ENCODE data around the gene MACROD2. TPM values are rescaled to one million over a fixed set of nuclear protein-coding genes. Genes with fewer than 3 reads are reported as not detected.

MACROD2 gene
- total RNA-seq, 1 experiment from 2014 or later = 1.4 TPM

GRCh38 chr20:14707026-14707680 lies 711.8 kb downstream of the MACROD2 start:
- Histone ChIP-seq H3K4me3 (ENCODE audit: low read depth, low read length, poor library complexity, severe bottlenecking) (no peak overlapping the region), H3K9me3 (ENCODE audit: low read depth, low read length, poor library complexity, severe bottlenecking) (no peaks in the 10 kb centered on the region), H3K4me1 (ENCODE audit: insufficient read depth, low read length, poor library complexity, severe bottlenecking) (no peaks in the 10 kb centered on the region), H3K27me3 (replicated peaks; ENCODE audit: insufficient read depth, low read depth, low read length, poor library complexity) (no peaks in the 10 kb centered on the region), H3K27ac (ENCODE audit: low read depth, low read length, poor library complexity, severe bottlenecking) (no peak overlapping the region), H3K36me3 (ENCODE audit: insufficient read depth, low read length, poor library complexity, severe bottlenecking) (no peaks in the 10 kb centered on the region)
- no TSS peak for BruUV-seq (replicated peaks)
- TF ChIP-seq CTCF (conservative IDR thresholded peaks at IDR 0.05; ENCODE audit: low read depth, low read length) (no peak), EZH2 (IDR thresholded peaks at IDR 0.05; ENCODE audit: borderline replicate concordance, low read depth, low read length, poor library complexity, severe bottlenecking) (no peak)
- intact Hi-C loops (cut with micrococcal nuclease; ENCODE audit: unreplicated experiment) = no loop called here
- ChIA-PET POLR2A (ENCODE audit: low non-redundant PET) (no interaction called here), CTCF (no interaction called here)
- no peak for DNase-seq (ENCODE audit: low spot score)

- TF ChIP-seq CTCF (conservative IDR thresholded peaks at IDR 0.05; ENCODE audit: low read depth, low read length) = no peak
- no peak for TF ChIP-seq EZH2 (IDR thresholded peaks at IDR 0.05; ENCODE audit: borderline replicate concordance, low read depth, low read length, poor library complexity, severe bottlenecking)
- no peak overlapping the region for H3K4me3 ChIP-seq (ENCODE audit: low read depth, low read length, poor library complexity, severe bottlenecking)
These were observed 712.7 kb downstream of the MACROD2 start for GRCh38 chr20:14707865-14708596.

GRCh38 chr20:14709439-14709838 lies 714.1 kb downstream of the MACROD2 start:
- H3K4me3 ChIP-seq (ENCODE audit: low read depth, low read length, poor library complexity, severe bottlenecking) = no peak overlapping the region
- no TSS peak for BruUV-seq (replicated peaks)
- no peak overlapping the region for H3K27ac ChIP-seq (ENCODE audit: low read depth, low read length, poor library complexity, severe bottlenecking)
- DNase-seq (ENCODE audit: low spot score) = no peak
- TF ChIP-seq CTCF (conservative IDR thresholded peaks at IDR 0.05; ENCODE audit: low read depth, low read length) (no peak), EZH2 (IDR thresholded peaks at IDR 0.05; ENCODE audit: borderline replicate concordance, low read depth, low read length, poor library complexity, severe bottlenecking) (no peak)
- ChIA-PET POLR2A (ENCODE audit: low non-redundant PET) (no interaction called here), CTCF (no interaction called here)
- no peaks in the 10 kb centered on the region for H3K27me3 ChIP-seq (replicated peaks; ENCODE audit: insufficient read depth, low read depth, low read length, poor library complexity)
- H3K4me1 ChIP-seq (ENCODE audit: insufficient read depth, low read length, poor library complexity, severe bottlenecking) = no peaks in the 10 kb centered on the region
- intact Hi-C loops (cut with micrococcal nuclease; ENCODE audit: unreplicated experiment) = no loop called here
- H3K9me3 ChIP-seq (ENCODE audit: low read depth, low read length, poor library complexity, severe bottlenecking) = no peaks in the 10 kb centered on the region
- H3K36me3 ChIP-seq (ENCODE audit: insufficient read depth, low read length, poor library complexity, severe bottlenecking) = no peaks in the 10 kb centered on the region

More at GRCh38 chr20:14707865-14708596, 712.7 kb downstream of the MACROD2 start:
- BruUV-seq (replicated peaks) = no TSS peak
- POLR2A ChIA-PET (ENCODE audit: low non-redundant PET) = no interaction called here
- H3K36me3 ChIP-seq (ENCODE audit: insufficient read depth, low read length, poor library complexity, severe bottlenecking) = no peaks in the 10 kb centered on the region
- no peak overlapping the region for H3K27ac ChIP-seq (ENCODE audit: low read depth, low read length, poor library complexity, severe bottlenecking)
- no peaks in the 10 kb centered on the region for H3K4me1 ChIP-seq (ENCODE audit: insufficient read depth, low read length, poor library complexity, severe bottlenecking)
- DNase-seq (ENCODE audit: low spot score) = no peak
- intact Hi-C loops (cut with micrococcal nuclease; ENCODE audit: unreplicated experiment) = no loop called here
- H3K27me3 ChIP-seq (replicated peaks; ENCODE audit: insufficient read depth, low read depth, low read length, poor library complexity) = no peaks in the 10 kb centered on the region
- CTCF ChIA-PET = no interaction called here
- no peaks in the 10 kb centered on the region for H3K9me3 ChIP-seq (ENCODE audit: low read depth, low read length, poor library complexity, severe bottlenecking)
